NOMO-1 treated with DMSO at 0.1 percent for 48 hours (cell line): Measurements from ENCODE around the gene BDKRB2.

Source experiments
- DNase-seq: peaks from one replicate; lab custom pipeline; 2025; ENCODE audit not compliant: unreplicated experiment; lab: John Stamatoyannopoulos, UW

Gene BDKRB2

DNA sequence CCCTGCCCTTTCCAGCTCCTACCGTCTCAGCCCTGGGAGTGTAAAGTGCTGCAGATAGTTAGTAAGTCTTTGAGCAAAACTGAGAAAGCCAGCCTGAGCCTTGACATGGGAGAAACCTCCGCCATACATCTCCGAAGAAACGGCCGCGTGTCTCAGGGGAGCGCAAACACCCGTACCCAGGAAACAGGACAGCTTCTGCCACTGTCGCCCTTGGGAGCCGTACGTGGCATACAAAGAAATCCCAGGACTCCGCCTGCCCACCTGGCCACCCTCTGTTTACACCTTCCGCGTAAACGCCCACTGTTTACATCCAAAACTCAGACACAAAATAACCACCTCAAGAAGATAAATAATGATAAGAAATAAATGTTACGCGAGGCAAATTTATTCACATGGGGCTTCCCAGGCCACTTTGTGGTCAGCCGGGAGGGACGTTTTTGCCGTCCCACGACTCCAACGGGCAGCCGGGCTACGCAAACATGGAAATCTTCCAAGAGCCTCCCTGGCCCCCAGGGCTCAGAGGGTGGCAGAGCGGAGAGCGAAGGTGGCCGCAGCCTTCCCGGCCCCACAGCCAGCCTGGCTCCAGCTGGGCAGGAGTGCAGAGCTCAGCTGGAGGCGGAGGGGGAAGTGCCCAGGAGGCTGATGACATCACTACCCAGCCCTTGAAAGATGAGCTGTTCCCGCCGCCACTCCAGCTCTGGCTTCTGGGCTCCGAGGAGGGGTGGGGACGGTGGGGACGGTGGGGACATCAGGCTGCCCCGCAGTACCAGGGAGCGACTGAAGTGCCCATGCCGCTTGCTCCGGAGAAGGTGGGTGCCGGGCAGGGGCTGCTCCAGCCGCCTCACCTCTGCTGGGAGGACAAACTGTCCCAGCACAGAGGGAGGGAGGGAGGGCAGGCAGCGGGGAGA is at the start of gene BDKRB2:
Gene BDKRB2, plus strand, starts transcription at position 689 of the 908 bp plus-strand sequence. CDS start 32,269 bp downstream, outside the sequence.
- peak; percentile 59 for DNase-seq

DNA sequence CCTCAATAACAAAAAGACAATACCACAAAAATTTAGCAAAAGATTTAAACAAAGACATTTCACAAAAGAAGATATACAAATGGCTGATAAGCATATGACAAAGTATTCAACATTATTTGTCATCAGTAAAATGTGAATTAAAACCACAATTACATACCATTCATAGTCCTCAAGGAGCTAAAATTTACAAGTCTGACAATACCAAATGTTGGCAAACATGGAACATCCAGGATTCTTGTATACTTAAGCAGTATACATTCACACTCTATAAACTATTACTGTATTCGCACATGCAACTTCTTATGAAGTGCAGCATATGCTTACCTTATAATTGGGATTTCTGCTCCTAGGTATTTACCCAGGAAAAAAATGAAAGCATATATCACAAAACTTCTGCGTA is 49.7 kb upstream of the BDKRB2 start:
- no peak for DNase-seq

- DNase-seq: no peak
These were observed 47.6 kb upstream of the BDKRB2 start for GRCh38 chr14:96156804-96157760.

DNA sequence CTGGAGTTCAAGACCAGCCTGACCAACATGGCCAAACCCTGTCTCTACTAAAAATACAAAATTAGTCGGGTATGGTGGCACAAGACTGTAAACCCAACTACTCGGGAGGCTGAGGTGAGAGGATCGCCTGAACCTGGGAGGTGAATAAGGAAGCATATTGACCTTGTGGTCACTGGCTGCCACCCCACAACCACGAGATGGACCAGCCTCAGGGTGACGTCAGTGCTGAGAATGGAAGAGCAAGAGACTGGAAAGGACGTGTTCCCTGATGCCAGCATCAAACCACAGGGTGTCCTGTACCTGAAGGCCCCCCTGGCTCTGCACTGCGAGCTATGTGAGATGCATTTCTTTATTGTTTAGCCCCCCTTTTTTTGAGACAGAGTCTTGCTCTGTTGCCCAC is 45.9 kb upstream of the BDKRB2 start:
- DNase-seq: no peak

DNA sequence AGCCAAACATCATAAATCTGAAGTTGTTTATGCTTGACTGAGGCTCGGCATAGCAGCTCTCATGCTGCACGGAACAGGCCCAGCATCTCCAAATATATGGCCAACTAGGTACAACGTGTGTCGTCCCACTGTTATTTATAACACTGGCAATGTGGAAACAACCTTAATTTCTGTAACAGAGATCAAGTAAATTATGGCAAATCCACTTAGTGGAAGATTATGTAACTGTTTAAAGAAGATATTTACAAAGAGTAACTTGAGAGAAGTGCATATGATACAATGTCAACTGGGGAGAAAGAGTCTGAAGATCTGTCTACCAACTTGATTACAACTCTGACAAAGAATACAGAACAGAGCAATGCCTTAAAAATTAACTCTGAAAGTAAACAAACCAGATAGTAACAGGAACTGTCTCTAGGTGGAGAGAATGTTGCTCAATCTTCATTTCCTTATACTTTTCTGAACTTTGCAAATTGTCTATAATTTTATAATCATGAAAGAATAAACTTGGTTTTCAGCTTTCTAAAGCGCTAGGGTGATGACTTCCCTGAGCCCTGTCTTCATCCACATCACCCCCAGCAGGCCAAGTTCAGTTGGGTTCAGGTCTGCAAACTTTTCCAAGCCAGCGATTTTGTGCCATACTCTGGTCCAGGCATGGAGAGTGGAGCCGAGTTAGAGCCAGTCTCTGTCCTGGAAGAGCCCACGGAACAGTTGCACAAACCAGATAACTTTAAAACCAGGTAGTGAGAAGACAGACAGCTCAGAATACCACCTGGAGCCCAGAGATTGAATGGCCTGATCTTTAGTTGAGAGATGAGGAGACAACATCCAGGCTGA is 44.3 kb upstream of the BDKRB2 start:
- peak; percentile 21 for DNase-seq

GRCh38 chr14:96160913-96161310 is 43.7 kb upstream of the BDKRB2 start:
- no peak for DNase-seq

- no peak for DNase-seq
These were observed 43.0 kb upstream of the BDKRB2 start for GRCh38 chr14:96161636-96162035.

GRCh38 chr14:96162265-96162664 is 42.4 kb upstream of the BDKRB2 start:
- DNase-seq: no peak

- no peak for DNase-seq
These were observed 41.9 kb upstream of the BDKRB2 start for GRCh38 chr14:96162741-96163140.

GRCh38 chr14:96164861-96165490 is 39.7 kb upstream of the BDKRB2 start:
- no peak for DNase-seq

DNA sequence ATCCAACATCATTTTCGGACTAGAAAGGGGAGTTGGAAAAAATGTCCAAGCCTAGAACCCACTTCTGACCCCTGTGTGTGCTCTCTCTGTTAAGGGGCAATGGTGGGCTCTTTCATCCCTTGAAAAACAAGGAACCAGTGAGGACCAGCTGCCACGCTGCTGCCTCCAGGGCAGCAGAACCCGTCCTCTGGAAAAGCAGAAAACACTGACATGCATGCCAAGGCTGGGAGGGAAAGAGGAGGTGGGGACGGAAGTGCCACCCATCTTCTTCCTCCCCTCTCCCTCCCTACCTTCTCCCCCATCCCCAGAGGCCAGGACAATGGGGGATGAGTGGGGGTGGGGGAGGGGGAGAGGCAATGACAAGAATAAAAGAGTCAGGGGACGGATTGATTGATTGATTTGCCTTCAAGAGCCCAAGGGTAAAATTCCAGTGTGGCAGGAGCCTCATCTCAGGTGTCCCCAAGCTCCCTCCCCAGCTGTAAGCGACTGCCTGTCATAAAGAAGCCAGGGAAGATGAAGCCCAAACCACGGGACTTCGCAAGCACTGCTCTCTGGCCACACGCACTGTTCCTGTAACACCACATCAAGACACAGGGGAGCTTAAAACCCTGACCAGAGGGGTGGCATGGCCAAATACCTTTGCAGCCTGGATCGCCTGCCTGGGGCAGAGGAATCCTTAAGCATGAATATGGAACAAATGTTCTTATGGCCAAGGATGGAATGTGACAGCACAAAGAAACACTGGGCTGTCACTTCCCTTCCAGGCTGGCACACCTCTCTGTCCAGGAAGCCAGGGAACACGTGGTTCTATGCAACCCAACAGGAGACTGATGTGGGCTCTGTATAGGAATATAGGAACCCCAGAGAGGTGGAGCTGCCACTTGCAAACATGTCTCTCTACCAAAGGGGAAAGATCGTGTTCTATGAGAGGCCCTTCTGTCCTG is 38.9 kb upstream of the BDKRB2 start:
- no peak for DNase-seq

DNA sequence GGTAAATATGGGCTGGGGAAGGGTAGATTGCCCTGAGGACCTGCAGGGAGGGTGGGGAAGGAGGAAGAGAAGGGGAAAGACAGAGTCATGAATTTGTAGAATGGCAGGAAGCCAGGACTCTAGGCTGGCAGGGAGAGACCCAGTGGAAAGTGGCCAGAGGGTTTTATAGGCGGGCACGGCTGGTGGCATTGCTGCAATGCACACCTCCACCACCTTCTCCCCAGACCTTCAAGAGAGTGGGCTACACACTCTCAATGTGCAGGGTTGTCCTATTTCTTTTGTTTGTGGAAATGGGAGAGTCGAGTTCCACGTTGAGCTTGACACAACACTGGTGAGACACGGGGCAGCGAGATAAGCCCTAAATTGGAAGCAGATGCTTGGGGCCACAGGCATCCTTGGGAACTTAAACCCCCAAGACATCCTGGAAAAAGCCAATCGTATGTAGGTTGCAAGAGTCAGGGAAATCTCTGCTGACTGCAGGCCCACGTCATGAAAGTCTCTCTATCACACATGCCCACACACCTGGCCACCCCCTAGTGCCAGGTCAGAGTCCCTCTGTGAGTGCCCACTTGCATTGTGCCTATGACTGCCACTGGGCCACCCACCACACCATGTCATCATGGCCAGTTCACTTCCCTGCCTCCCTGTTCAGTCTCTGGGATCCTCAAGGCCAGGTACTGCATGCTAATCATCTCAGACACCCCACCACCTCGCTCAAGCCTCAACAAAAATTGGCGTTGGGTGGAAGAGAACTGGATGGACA is 38.0 kb upstream of the BDKRB2 start:
- DNase-seq: no peak

DNA sequence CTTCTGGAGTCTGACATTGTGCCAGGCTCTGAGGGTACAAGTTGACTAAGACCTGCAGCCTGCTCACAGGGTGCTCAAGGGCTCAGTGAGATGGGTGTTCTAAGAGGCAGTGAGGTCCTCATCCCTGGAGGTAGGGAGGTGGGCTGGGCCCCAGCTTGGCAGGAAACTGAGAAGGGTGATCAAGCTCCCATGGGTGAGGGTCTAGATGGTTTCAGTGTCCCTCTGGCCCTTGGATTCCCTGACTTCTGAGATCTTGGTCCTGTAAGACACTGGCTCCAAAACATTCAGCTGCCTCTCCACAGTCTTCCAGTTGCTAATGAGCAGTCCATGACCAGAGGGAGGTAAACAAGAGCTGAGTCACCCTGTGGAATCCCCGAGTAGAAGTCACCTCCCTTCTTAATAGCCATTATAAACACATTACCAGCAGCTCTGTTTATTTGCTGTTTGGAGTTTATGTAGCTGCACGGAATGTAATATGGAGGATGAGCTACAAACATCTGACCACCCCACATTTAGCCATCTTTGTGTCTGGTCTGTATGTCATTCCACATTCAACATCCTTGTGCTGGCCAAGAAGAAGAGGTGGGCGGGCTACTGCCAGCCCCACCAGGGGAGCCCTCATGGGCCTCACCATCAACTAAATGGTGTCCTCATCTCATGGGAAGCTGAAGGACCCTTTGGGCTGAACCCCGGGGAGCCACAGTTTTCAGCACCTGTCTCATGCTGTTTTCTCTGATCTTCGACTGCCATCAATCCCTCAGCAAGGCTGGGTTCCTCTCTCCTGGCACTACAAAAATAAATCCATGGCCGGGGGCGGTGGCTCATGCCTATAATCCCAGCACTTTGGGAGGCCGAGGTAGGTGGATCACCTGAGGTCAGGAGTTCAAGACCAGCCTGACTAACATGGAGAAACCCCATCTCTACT is 37.2 kb upstream of the BDKRB2 start:
- DNase-seq: no peak

DNA sequence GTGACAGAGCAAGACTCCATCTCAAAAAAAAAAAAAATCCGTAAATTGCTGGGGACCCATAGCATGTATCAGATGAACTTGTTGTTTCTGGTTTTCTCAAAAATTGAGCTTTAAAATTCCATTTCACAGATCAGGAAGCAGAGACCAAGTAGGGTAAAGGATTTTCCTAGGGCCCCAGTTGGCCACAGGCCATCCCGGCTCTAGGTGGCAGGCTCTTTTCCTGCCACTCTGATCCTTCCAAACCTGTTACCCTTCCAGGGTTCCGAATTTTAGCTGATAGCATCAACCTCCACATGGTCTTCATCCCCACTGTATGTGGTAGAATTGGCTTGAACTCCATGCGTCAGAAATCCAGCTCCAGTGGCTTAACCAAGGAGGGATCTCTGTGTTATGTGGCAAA is 36.1 kb upstream of the BDKRB2 start:
- no peak for DNase-seq

DNA sequence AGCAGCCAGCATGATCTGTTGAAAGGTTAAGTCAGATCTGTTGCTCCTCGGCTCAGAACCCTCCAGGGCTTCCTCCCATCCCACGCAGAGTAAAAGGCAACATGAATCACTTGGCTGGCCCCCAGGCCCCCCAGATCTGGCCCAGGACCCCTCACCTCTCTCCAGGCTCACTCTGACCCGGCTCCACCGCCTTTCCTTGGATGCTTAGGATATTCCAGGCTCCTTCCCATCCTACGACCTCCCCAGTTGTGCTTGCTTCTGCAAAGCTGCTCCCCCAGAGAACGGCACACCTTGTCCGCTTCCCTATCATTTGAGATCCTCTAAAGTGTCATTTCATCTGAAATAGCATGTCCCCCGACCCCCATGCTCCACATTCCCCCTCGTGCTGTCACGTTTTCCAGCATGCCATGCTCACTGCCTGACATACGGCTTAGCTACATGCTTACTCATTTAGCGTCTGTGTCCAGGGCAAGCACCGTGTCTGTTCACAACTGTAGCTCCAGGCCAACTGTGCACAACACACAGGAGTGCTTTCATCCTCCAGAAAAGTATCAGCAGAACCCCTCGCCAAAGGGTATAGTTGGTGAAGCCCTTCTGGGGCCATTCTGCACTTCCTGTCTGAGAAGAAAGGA is 33.6 kb upstream of the BDKRB2 start:
- DNase-seq: no peak

- DNase-seq: no peak
These were observed 30.8 kb upstream of the BDKRB2 start for GRCh38 chr14:96173636-96174475.
